GM20431 (cell line): ENCODE measurements around the gene NRXN2.

ENCODE experiments used
- in situ Hi-C: fragments of 300-500 bp; cut with MseI, MboI; formaldehyde crosslinking; loops from one replicate; pipeline ENCODE4 v1.15.0; 2020; ENCODE audit warnings: low sequenced_read_pairs; ENCODE audit not compliant: unreplicated experiment

The NRXN2 gene

DNA sequence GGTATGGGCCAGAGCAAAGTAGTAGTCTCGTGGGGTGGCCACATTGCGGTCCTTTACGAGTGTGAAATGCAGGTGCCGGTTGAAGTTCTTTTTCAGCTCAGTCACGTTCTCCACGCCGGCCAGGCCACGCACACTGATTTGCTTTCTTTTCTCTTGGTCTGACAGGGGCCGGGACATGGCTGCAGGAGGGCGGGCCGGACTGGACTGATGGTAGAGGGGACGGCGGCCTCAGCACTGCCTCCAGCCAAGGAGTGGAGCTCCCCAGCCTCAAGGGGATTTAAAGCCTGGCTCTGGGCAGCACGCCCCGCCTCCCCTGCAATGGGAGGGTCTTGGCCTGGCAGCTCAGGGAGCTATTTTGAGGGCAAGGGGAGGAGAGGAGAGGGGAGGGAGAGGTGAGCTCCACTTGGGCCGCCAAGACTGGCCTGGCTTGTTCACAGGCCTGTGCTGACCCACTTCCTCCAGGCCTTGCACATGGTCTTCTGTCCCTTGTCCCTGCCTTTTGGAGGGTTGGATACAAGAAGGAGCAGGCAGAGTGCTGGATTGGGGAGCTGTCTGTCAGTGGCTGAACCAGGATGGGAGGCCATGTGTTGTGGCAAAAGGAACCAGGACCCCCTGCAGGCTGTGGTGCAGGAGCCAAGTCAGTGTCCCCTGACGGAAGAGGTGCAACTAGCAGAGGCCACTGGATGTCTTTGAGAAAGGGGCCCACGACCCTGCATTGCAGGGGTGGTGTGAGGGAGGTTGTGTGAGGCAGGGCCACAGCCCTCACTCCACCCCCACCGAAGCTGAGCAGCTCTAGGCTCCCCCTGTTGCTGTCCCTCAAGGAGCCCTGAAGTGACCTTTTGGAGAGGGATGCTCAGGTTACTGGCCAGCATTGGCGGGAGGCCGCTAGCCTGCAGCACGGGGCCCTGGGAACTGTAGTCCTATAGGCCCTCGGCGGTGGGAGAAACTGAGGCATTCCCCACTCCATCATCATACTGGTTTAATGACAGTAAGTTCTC is 37.0 kb upstream of the NRXN2 start, which contains the start of gene PYGM:
Gene PYGM, minus strand, starts transcription at position 253 of the 998 bp plus-strand sequence. Its CDS starts 76 bp downstream, at position 177.
- in situ Hi-C loops, result no loop called here

DNA sequence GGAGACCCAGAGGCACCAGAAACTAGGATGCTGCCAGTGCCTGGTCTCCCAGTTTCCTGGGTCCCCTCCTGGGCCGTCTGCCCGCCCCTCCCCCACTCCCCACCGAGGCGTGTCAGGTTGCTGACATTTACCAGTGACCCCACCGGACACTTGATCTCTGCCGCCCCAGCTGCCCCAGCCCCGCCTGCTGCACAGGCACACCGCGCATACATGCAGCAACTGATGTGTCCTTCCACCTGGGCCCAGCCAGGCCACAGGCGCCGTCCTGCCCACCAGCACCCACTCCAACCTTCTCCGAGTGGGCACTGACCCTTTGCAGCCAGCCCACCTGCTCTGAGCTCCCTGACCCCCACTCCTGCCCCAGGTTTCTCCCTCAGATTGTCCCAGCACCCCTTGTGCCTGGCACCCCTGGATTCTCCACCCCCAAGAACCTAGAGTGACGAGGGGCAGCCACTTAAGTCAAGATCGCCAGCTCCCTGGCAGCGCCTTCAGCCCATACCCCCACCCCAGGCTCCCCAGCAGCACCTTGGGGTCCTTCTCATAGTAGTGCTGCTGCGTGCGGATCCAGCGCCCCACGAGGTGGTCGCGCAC is 36.2 kb upstream of the NRXN2 start:
- in situ Hi-C loops, result no loop called here

DNA sequence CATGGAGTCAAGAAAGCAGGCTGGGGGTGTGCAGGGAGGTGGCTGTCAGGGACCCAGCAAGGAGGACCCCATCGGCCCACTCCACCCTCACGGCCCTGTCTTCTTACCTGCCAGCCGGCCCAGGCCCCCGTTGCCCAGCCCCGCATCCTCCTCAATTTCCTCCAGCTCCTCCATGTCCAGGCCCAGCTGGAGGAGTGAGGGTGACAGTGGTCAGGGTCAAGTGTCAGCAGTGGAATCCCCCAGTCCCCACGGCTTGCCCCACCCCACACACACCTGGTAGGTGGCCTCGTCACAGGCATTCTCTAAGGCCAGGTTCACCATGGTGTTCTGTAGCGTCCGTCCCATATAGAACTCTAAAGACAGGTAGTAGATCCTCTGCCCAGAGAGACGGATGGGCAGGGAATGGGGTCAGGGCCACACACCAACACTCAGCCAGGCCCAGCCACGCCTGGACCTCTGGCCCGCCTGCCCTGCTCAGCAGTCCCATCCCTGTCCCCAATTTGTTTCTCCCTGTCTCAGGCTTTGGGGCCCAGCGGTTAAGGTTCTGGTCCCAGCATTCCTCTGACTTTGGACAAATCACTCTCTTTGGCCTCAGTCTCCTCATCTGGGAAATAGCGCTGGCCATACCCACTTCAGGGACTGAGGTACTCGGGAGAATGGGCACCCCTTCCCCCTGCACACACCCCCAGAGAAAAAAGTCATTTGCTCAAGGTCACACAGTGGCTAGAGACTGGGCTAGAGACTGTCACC is 35.5 kb upstream of the NRXN2 start:
- in situ Hi-C loops, result no loop called here

DNA sequence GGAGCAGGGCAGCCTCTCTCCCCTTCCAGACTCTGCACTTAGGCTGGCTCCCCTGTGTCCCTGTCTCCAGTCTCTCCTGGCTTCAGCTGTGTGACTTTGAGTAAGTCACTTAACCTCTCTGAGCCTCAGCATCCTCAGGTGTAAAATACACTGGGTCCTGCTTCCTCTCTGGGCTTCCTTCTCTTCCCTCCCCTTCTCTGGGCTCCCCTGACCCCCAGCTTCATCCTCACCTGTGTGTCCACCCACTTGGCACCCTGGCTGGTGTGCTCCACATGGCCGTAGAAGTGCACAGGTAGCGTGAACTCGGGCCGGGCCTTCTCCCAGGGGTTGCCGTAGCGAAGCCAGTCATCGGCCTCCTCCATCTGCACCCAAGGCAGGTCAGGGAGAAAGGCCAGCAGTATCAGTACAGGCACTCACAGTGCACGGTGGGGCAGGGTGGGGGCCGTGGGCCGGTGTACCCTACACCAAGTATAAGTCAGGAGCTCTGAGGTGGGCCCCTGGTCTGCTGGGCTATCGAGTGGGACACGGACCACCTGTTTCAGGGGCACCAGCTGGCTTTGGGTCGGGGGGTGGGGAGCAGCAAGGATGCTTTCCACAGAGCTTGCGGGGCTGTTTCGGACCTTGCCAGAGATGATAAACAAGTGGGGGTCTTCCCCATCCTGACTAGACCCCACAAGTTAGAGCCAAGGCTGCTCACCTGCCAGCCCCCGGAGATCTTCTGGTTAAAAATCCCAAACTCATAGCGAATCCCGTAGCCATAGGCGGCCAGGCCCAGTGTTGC is 34.7 kb upstream of the NRXN2 start:
- in situ Hi-C loops, result no loop called here

DNA sequence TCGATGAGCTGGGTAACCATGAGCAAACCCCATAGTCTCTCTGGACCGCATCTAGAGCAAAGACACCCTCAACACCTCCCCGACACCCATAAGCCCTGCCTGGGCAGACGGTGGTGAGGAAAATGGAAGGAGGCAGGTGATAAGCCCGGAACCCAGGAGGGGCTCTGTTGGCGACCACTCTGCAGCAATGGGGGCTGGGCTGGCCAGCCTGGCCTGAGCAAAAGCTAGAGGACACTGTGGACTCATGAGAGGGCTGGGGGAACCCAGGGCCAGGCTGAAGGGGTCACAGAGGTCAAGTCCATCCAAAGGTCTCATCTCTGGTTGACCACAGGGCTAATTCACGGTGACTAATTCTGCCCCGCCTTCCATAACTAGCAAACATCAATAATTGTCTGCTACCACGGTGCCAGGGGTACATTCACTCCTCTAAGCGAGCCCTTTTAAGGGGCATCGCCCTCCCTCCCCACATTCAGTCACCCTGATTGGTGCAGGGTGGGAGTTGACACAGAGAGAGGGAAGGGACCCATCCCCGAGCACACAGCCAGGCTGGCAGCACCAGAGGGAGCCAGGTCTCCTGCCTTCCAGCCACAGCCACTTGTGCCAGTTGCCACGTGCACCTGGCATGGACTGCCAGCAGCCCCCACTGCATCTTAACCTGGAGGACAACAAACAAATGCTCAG is 32.8 kb upstream of the NRXN2 start:
- in situ Hi-C loops, result no loop called here

DNA sequence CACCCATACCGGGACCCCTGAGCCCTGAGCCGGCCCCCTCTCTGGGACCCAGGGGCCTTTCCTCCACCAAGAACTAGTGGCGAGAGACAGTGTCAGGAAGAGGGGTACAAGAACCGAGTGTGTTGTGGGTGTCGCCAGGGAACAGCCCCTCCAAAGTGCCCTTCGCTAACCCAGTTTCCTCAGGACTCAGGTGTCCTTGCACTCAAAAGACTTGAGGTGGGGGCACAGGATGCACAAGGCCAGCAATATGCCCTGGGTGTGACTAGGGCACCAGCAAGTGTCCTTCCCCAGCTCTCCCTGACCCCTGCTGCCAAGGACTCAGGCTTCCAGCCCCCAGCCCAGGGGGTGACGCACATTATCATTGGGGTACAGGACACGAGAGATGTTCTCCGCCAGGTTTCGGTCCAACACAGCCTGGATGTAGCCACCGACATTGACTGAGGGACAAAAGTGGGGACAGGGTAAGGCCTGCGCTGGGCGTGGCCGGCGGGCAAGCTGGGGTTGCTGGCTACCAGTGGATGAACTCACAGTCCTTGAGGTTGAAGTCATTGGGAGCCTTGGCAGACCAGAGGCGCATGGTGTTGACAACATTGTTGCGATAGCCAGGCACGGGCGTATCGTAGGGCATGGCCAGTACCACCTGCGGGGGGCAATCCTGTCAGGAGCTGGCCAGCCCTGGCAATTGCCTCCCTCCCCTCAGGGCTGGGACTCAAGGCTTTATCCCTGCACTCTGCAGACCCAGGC is 32.1 kb upstream of the NRXN2 start:
- in situ Hi-C loops, result no loop called here

DNA sequence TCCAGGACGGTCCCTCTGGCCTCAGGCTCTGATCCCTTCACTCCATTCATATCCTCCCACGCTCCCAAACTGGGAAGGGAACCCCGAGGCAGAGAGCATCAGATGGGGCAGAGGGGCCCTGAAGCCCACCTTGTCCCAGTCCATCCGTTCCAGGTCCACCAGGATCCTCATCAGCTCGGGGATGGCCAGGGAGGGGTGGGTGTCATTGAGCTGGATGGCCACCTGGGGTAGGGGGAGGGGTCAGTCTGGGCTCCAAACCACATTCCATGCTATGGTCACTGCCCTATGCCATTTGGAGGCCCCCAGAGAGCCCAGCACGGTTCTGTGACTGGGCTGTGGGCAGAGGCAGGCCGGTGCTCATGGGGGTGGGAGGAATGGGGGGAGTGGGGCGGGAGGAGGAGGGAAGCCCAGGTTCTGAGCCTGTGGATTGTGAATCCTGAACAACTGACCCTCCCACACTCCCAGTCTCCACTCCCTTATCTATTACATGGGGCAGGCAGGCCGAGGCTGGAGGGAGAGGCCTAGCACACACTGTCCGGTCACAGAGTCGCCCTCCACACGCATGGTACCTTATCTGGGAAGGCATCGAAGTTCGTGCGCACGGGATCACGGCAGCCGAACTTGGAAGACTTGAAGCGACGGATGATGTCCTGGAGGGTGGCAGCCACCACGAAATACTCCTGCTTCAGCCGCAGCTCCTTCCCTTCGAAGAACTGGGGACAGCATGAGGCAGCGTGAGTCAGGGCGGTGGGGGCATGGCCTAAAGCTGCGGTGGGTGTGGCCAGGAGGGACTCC is 31.3 kb upstream of the NRXN2 start:
- in situ Hi-C loops, result no loop called here

DNA sequence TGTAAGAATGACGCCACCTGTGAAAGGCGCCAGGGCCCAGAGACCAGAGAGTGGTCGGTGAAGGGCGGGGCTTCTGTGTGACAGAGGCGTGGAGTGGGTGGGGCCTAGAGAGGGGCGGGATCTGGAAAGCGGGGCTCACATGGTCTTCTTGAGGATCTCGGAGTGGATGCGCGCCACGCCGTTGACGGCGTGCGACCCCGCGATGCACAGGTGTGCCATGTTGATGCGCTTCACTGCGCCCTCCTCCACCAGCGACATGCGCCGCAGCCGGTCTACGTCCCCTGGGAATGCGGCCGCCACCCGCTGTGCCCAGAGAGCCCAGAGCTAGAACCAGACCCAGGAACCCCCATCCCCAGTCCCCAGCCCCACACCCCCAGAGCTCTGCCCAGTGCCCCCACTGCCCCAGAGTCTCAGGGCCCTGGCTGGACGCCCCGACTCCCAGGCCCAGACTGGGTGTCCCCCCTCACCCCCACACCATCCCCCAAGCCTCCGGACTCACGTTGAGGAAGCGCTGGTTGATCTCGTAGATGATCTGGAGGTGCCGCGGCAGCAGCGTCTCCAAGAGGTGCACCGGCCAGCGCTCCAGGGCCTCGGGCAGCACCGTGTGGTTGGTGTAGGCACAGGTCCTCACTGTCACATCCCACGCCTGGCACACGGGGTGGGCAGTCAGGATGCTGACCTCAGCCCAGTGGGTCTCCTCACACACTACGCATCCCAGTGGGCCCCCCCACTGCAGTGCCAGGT is 30.6 kb upstream of the NRXN2 start:
- in situ Hi-C loops, result no loop called here

DNA sequence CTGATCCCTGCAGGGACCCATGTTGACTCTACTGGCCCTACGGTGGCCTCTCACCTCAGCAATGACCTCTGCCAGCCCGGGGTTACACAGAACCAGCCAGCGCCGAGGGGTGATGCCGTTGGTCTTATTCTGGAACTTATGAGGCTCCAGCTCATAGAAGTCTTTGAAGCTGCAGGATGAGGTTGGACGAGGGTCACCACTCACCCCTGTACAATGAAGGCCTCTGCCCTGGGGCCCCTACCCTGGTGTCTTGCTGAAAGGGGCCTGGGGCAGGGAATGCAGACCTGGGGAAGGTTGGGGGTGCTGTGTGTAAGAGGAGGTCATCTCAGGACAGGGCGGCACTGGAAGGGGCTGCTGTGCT is 30.0 kb upstream of the NRXN2 start:
- in situ Hi-C loops, result no loop called here

DNA sequence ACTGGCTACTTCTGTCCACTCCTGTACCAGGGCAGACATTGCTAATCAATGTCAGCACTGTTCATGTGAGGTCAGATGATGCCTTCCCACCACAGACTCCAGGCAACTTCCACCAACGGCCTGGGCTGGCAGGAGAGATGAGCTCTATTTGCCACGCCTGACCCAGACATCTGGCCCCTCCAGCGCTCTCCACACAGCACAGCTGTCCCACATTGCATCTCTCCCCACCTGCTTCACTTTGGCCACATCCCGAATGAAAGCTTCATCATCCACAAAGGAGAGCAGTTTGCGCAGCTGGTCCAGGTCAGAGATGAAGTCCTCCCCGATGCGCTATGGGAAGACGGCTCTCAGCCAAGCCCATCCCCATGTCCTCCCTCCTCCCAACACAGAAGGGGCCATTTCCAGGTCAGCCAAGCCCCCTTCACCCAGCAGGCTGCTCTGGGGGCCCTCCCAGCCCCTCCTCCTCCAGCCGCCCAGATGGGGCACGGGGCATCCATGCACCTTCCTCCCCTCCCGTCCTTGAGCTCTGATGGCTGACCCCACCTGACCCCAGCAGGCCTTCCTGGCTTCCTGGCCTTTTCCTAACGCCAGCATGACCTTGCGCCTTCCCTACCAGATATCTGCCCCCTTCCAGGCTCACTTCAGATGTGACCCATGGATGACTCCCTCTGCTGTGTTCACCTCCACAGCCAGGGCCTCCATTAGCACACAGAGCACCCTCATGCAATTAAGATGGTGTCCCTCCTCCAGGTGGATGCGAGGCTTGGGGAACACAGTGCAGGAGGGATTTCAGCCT is 29.4 kb upstream of the NRXN2 start:
- in situ Hi-C loops, result no loop called here

DNA sequence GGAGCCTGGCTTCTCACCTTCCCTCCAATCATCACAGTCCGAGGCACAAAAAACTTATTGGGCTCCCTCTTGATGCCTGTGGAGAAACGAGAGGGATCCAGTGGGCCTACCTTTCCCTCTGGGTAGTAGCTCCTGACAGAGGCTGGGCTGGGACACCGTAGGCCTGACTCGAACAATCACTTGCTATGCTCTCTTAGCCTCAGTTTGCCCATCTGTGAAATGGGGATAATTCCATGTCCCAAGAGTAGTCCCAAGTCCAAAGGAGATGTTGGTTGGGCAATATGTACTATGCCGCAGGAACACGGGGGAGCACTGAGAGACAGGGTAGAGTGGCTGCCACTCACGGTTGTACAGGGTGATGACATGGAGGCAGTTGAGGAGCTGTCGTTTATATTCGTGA is 28.6 kb upstream of the NRXN2 start:
- in situ Hi-C loops, result no loop called here

DNA sequence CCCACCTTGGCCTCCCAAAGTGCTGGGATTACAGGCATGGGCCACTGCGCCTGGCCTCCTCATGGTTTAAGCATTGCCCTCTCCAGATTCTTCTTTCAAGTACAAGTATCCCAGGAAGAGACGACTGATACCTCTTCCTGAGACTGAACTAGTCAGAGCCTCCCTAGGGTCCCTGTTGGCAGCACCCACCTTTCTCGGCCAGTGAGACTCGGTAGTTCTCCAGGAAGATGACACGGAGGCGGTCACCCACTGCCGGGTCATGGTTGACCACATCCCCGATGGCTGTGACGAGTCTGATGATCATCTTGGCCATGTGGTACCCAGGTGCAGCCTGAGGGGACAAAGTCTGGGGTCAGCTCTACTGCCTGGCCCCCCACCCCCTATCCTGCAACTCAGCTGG is 28.1 kb upstream of the NRXN2 start:
- in situ Hi-C loops, result no loop called here

DNA sequence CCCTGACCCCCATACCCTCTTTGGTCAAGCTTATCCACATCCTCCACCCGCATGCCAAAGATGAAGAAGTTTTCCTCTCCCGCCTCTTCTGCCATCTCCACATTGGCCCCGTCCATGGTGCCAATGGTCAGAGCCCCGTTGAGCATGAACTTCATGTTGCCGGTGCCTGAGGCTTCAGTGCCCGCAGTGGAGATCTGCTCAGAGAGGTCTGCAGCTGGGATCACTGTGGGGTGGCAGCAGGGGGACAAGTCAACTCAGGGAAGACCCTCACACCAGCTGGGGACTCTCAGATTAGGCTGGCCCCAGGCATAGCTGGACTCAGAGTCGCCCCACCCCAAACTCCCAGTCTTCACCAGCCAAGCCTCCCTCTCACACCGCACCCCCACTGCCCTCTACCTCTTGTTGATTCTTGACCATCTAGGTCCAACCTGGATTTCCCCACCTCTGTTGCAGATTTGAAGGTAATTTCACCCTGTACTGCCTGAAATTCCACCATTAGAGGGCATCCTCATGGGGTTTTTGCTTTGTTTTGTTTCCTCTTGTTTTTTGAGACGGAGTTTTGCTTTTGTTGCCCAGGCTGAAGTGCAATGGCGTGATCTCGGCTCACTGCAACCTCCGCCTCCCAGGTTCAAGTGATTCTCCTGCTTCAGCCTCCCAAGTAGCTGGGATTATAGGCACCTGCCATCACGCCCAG is 27.5 kb upstream of the NRXN2 start:
- in situ Hi-C loops, result no loop called here

DNA sequence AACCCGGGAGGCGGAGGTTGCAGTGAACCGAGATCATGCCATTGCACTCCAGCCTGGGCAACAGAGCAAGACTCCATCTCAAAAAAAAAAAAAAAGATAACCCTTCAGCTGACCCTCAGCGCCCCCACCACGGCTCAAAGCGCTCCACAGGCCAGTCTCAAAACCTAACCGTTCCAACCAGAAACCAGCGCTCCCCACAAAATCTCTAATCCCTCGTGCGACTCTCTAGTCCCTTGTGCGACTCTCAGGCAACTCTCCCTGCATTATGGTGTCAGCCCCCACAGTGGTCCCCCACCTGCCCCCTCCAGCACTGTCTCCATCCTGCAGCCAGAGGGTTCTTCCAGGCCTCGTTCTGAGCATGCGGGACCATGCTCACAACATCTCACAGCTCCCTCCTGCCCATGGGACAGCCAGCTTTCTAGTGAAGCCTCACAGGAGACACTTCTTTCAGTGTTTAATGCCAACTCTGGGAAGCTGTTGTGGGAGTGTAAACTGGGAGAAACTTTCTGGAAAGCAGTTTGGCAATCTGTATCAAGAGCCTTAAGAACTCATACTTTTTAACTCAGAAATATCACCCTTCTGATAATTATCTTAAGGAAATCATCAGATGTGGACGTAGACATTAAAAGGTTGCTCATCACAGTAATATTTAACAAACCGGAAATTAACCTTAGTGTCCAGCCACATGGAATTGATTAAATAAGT is 25.1 kb upstream of the NRXN2 start:
- in situ Hi-C loops, result no loop called here

DNA sequence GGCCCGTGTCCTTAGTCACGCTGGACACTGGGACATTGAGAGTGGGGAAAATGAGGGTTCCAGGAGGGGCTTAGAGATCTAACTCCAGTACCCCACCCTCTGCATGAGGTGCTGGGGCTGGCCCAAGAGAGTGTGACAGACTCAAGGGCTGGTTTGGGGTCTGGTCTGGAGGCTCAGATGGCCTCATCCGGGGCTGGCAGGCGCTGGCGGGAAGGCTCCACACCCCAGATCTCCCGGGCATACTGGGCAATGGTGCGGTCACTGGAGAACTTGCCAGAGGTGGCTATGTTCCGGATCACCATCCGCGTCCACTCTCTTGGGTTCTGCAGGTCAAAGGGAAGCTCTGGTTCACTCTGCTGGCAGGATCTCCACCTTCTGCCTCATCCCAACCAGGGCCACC is 23.5 kb upstream of the NRXN2 start:
- in situ Hi-C loops, result no loop called here
